ENCODE data around the gene NYAP2.

Gene NYAP2

GRCh38 chr2:225425284-225425683 is 25.8 kb downstream of the NYAP2 start:
- no peak for DNase-seq (ENCODE audit: low spot score)
- no peak for TF ChIP-seq CTCF (IDR thresholded peaks at IDR 0.05; ENCODE audit: extremely low read depth, missing control alignments)

DNA sequence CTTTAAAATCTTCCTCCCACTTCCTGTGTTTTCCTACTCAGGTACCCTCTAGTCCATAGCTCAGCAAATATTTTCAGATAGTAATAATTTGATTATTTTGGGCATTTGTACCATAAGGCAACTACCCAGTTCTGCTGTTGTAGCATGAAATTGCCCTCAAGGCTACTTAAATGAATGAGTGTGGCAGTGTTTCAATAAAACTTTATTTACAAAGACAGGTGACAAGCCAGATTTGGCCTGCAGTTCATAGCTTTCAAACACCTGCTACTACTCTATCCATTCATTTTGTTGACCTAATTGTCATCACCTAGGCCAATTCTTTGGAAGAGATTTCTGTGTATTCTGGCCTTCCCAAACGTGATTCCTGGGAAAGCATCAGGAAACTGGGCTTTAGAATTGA is 28.9 kb downstream of the NYAP2 start:
- no peak for DNase-seq (ENCODE audit: low spot score)
- TF ChIP-seq CTCF (IDR thresholded peaks at IDR 0.05; ENCODE audit: extremely low read depth, missing control alignments): no peak

- no peak for TF ChIP-seq CTCF (IDR thresholded peaks at IDR 0.05; ENCODE audit: extremely low read depth, missing control alignments)
- no peak for DNase-seq (ENCODE audit: low spot score)
Measured at GRCh38 chr2:225429717-225430116, 30.2 kb downstream of the NYAP2 start.

DNA sequence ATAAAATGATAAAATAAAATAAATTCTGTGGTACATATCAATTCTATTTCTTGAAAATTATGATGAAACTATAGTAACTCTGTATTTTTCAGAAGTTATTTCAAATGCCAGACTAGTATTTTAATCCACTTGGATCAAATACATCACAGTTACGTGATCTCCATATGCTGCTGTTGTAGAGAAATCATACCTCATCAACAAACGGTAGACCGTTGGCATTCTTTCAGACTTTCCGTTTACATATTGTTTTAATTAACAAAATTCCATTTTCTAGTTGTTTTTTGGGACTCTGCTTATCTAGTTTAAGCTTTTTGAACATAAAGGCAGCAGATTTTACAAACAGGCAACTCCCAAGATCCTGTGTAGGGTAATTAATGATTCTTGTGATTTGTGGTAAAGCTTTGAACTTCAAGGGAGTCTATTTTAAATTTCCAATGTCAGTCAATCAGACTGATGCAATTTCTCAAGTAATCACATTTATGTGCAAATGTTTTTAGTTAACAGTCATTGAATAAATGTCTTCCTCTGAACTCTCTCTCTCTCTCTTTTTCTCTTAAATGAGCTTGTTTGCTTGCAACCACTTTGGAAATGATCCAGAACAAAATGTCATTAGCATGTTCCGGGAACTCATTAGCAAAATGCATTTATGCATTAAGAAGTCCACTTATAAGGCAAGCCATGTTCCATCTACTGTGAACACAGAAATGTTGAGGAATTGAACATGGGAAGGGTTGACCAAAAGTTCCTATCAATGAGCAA is 31.8 kb downstream of the NYAP2 start:
- no peak for DNase-seq (ENCODE audit: low spot score)

GRCh38 chr2:225434014-225434413 is 34.5 kb downstream of the NYAP2 start:
- TF ChIP-seq CTCF (IDR thresholded peaks at IDR 0.05; ENCODE audit: extremely low read depth, missing control alignments): no peak
- DNase-seq (ENCODE audit: low spot score): no peak

More for the DNA sequence above, 31.8 kb downstream of the NYAP2 start:
- no peak for TF ChIP-seq CTCF (IDR thresholded peaks at IDR 0.05; ENCODE audit: extremely low read depth, missing control alignments)

DNA sequence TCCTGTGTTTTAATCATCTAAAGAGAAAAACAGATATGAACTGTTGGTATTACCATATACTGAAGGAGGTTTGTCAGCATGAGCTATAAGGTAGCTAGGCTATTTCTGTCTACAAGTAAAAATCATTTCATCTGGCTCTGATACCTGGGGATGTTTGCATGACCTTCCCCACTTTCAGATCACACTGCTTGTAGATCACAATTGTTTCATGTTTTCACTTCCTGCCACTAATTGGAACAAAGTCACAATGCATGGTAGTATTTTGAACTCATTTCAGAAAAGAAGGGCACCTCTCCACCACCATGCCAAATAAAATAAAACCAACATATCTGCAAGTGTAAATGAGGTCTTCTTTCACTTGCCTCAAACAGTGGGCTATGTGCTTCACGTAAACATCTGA is 37.8 kb downstream of the NYAP2 start:
- DNase-seq (ENCODE audit: low spot score): no peak
- TF ChIP-seq CTCF (IDR thresholded peaks at IDR 0.05; ENCODE audit: extremely low read depth, missing control alignments): no peak

- TF ChIP-seq CTCF (IDR thresholded peaks at IDR 0.05; ENCODE audit: extremely low read depth, missing control alignments): no peak
Measured at GRCh38 chr2:225438248-225438647, 38.7 kb downstream of the NYAP2 start.

More at GRCh38 chr2:225438248-225438647, 38.7 kb downstream of the NYAP2 start:
- DNase-seq (ENCODE audit: low spot score): no peak

Measured in GM20000 (cell line).